ENCODE data around the gene CALY. TPM values are rescaled to one million over a fixed set of nuclear protein-coding genes. Genes with fewer than 3 reads are reported as not detected.
"Not testable (repeated sequence)": the region's sequence is repeated elsewhere in the genome, so short reads cannot be mapped to it uniquely, and the experiment has no call there.

The CALY gene
- total RNA-seq, 1 experiment from 2014 or later: not detected

- H3K27ac Mint-ChIP-seq (ENCODE audit: unreplicated experiment): no peak overlapping the region
- no peaks in the 10 kb centered on the region for H3K9me3 Mint-ChIP-seq (ENCODE audit: unreplicated experiment)
- BruUV-seq (replicated peaks): no TSS peak
- ChIA-PET POLR2A (no interaction called here), CTCF (interaction anchor here (1.1 kb wide), 1 partner anchor 48 kb away, joined by 3 read pairs; no protein-coding TSS in a partner anchor)
- H3K4me3 Mint-ChIP-seq (ENCODE audit: unreplicated experiment): peak overlapping the region; percentile 81
- peak overlapping the region; percentile 97 for H3K4me3 ChIP-seq (ENCODE audit: low read depth, low read length)
- peaks cover 6% of the 10 kb centered on the region for H3K36me3 Mint-ChIP-seq (ENCODE audit: insufficient read depth, unreplicated experiment)
- no peaks in the 10 kb centered on the region for H3K27me3 Mint-ChIP-seq (ENCODE audit: insufficient read depth, unreplicated experiment)
- H3K4me1 ChIP-seq: peaks cover 17% of the 10 kb centered on the region
- H3K9me3 ChIP-seq: no peaks in the 10 kb centered on the region
- H3K36me3 ChIP-seq (ENCODE audit: control insufficient read depth, insufficient read depth, low read length): no peaks in the 10 kb centered on the region
- no peak for TF ChIP-seq CTCF (IDR thresholded peaks at IDR 0.05; ENCODE audit: insufficient read depth in 1 of 2, low read depth in 1 of 2, low read length in 1 of 2, severe bottlenecking in 1 of 2, unreplicated experiment in 1 of 2)
- H3K27me3 ChIP-seq (replicated peaks; ENCODE audit: control insufficient read depth, insufficient read depth, low read length): no peaks in the 10 kb centered on the region
- intact Hi-C loops (cut with micrococcal nuclease; ENCODE audit: unreplicated experiment): loop anchor here (5.0 kb wide), 1 partner anchor 70 kb away; the partner anchor contains the start of genes TUBGCP2 and ZNF511
- no peaks in the 10 kb centered on the region for H3K4me1 Mint-ChIP-seq (ENCODE audit: low read depth, unreplicated experiment)
- no peak for DNase-seq
Observed at GRCh38 chr10:133377025-133377817, 40.5 kb upstream of the CALY start.

- peaks cover 22% of the 10 kb centered on the region for H3K4me1 ChIP-seq
- H3K36me3 Mint-ChIP-seq (ENCODE audit: insufficient read depth, unreplicated experiment); H3K27ac Mint-ChIP-seq (ENCODE audit: unreplicated experiment); H3K27me3 ChIP-seq (replicated peaks; ENCODE audit: control insufficient read depth, insufficient read depth, low read length); H3K4me1 Mint-ChIP-seq (ENCODE audit: low read depth, unreplicated experiment); H3K27me3 Mint-ChIP-seq (ENCODE audit: insufficient read depth, unreplicated experiment); H3K36me3 ChIP-seq (ENCODE audit: control insufficient read depth, insufficient read depth, low read length); H3K4me3 ChIP-seq (ENCODE audit: low read depth, low read length); POLR2A ChIA-PET; BruUV-seq (replicated peaks); H3K9me3 Mint-ChIP-seq (ENCODE audit: unreplicated experiment); CTCF ChIA-PET; DNase-seq; H3K9me3 ChIP-seq: not testable (repeated sequence)
- H3K4me3 Mint-ChIP-seq (ENCODE audit: unreplicated experiment): peak overlapping the region; percentile 81
- intact Hi-C loops (cut with micrococcal nuclease; ENCODE audit: unreplicated experiment): loop anchor here (5.0 kb wide), 1 partner anchor 69 kb away; the partner anchor contains the start of genes TUBGCP2 and ZNF511
Observed at GRCh38 chr10:133376183-133376582, 39.5 kb upstream of the CALY start.

GRCh38 chr10:133375357-133376115 is 38.8 kb upstream of the CALY start:
- Mint-ChIP-seq H3K4me1 (ENCODE audit: low read depth, unreplicated experiment) (no peaks in the 10 kb centered on the region), H3K4me3 (ENCODE audit: unreplicated experiment) (no peak overlapping the region), H3K9me3 (ENCODE audit: unreplicated experiment) (no peaks in the 10 kb centered on the region), H3K27ac (ENCODE audit: unreplicated experiment) (no peak overlapping the region), H3K36me3 (ENCODE audit: insufficient read depth, unreplicated experiment) (peaks cover 15% of the 10 kb centered on the region), H3K27me3 (ENCODE audit: insufficient read depth, unreplicated experiment) (no peaks in the 10 kb centered on the region)
- no peak for TF ChIP-seq CTCF (IDR thresholded peaks at IDR 0.05; ENCODE audit: insufficient read depth in 1 of 2, low read depth in 1 of 2, low read length in 1 of 2, severe bottlenecking in 1 of 2, unreplicated experiment in 1 of 2)
- Histone ChIP-seq H3K9me3 (no peaks in the 10 kb centered on the region), H3K4me1 (peaks cover 22% of the 10 kb centered on the region), H3K27me3 (replicated peaks; ENCODE audit: control insufficient read depth, insufficient read depth, low read length) (no peaks in the 10 kb centered on the region), H3K36me3 (ENCODE audit: control insufficient read depth, insufficient read depth, low read length) (no peaks in the 10 kb centered on the region; the same call in 1 of the 2 replicates), H3K4me3 (ENCODE audit: low read depth, low read length) (no peak overlapping the region)
- CTCF ChIA-PET: no interaction called here
- intact Hi-C loops (cut with micrococcal nuclease; ENCODE audit: unreplicated experiment): loop anchor here (5.0 kb wide), 1 partner anchor 68 kb away; the partner anchor contains the start of genes TUBGCP2 and ZNF511
- no TSS peak for BruUV-seq (replicated peaks)
- DNase-seq: no peak
- POLR2A ChIA-PET: no interaction called here

Data from Caco-2 (cell line).